ENCODE data around the gene AGBL4.

DNA sequence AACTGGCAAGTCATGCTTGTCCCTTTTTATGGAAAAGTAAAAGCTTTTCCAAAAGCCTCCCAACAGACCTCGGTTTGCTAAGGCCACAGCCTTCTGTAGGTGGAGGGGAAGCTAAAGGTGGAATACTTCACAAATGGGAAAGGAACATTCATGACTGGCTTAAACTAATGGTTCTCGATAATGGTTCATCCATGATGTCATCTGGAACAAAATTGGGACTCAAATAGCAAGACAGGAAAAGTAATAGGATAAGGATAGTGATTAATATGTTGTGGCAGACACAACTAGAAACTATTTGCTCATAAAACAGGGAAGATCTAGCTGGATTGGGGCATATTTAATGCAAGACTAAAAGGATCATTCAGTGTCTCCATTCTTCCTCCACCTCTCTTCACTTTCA, 1535.0 kb downstream of the AGBL4 start:
- TF ChIP-seq, protein P1, sequence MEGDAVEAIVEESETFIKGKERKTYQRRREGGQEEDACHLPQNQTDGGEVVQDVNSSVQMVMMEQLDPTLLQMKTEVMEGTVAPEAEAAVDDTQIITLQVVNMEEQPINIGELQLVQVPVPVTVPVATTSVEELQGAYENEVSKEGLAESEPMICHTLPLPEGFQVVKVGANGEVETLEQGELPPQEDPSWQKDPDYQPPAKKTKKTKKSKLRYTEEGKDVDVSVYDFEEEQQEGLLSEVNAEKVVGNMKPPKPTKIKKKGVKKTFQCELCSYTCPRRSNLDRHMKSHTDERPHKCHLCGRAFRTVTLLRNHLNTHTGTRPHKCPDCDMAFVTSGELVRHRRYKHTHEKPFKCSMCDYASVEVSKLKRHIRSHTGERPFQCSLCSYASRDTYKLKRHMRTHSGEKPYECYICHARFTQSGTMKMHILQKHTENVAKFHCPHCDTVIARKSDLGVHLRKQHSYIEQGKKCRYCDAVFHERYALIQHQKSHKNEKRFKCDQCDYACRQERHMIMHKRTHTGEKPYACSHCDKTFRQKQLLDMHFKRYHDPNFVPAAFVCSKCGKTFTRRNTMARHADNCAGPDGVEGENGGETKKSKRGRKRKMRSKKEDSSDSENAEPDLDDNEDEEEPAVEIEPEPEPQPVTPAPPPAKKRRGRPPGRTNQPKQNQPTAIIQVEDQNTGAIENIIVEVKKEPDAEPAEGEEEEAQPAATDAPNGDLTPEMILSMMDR (IDR thresholded peaks at IDR 0.05) = no peak
- TF ChIP-seq POLR2A (IDR thresholded peaks at IDR 0.05) (no peak), EP300 (IDR thresholded peaks at IDR 0.05) (no peak)
